ENCODE measurements around the gene DPP4.

DNA sequence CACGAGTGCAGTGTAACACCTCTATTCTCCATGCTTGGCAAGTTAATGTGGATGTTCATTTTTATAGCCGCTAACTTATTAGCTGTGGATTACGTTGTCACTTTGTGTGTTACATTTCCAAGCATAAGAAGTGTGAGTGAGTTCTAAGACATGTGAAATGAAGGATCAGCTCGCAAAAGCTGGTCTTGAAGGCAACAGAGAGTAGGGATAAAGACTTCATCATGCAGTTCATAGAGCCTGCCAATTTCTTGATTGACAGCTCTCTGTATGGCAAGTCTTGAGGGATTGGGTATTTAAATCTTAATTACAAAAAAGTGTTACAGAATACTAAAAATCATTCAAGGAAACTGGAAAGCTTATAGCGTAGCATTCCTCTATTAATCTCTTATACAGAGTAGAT is 25.8 kb upstream of the DPP4 start:
- TF ChIP-seq, protein P1, sequence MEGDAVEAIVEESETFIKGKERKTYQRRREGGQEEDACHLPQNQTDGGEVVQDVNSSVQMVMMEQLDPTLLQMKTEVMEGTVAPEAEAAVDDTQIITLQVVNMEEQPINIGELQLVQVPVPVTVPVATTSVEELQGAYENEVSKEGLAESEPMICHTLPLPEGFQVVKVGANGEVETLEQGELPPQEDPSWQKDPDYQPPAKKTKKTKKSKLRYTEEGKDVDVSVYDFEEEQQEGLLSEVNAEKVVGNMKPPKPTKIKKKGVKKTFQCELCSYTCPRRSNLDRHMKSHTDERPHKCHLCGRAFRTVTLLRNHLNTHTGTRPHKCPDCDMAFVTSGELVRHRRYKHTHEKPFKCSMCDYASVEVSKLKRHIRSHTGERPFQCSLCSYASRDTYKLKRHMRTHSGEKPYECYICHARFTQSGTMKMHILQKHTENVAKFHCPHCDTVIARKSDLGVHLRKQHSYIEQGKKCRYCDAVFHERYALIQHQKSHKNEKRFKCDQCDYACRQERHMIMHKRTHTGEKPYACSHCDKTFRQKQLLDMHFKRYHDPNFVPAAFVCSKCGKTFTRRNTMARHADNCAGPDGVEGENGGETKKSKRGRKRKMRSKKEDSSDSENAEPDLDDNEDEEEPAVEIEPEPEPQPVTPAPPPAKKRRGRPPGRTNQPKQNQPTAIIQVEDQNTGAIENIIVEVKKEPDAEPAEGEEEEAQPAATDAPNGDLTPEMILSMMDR (IDR thresholded peaks at IDR 0.05; ENCODE audit: low read length) = no peak
- TF ChIP-seq EZH2 (optimal IDR thresholded peaks at IDR 0.05; ENCODE audit: low read depth, low read length) = no peak
- TF ChIP-seq EZH2phosphoT487 (IDR thresholded peaks at IDR 0.05; ENCODE audit: low read length) = no peak

Data from MM.1S (cell line).